Smooth muscle cell (in vitro differentiated cells): Measurements from ENCODE around the gene ZNF618. TPM values are rescaled to one million over a fixed set of nuclear protein-coding genes. Genes with fewer than 3 reads are reported as not detected.

Experiments
- DNase-seq: peaks from one replicate; lab custom pipeline; 2025; ENCODE audit not compliant: unreplicated experiment; lab: John Stamatoyannopoulos, UW
- H2AFZ ChIP-seq: fragments of 200-600 bp; sonication (generic); 2 replicates; pipeline ENCODE4 v1.6.0; 2016; ENCODE audit warnings: antibody characterized with exemption, low read depth, mild to moderate bottlenecking
- H3F3A ChIP-seq: fragments of 200-600 bp; sonication (generic); 2 replicates; pipeline ENCODE4 v1.6.0; 2017; ENCODE audit warnings: antibody characterized with exemption, low read depth
- H3K27ac ChIP-seq: fragments of 200-600 bp; sonication (generic); 2 replicates; pipeline ENCODE4 v1.5.1; 2016; ENCODE audit warnings: low read depth, mild to moderate bottlenecking
- H3K27me3 ChIP-seq: fragments of 200-600 bp; sonication (generic); 2 replicates; pipeline ENCODE4 v1.6.1; 2016; ENCODE audit warnings: low read depth, mild to moderate bottlenecking
- H3K36me3 ChIP-seq: fragments of 200-600 bp; sonication (generic); 2 replicates; pipeline ENCODE4 v1.5.1; 2016; ENCODE audit warnings: low read depth
- H3K4me1 ChIP-seq: fragments of 200-600 bp; sonication (generic); 2 replicates; pipeline ENCODE4 v1.5.1; 2016; ENCODE audit warnings: low read depth
- H3K4me2 ChIP-seq: fragments of 200-600 bp; sonication (generic); 2 replicates; pipeline ENCODE4 v1.6.0; 2016; ENCODE audit warnings: mild to moderate bottlenecking
- H3K4me3 ChIP-seq: fragments of 200-600 bp; sonication (generic); 2 replicates; pipeline ENCODE4 v1.5.1; 2016; ENCODE audit warnings: mild to moderate bottlenecking
- H3K79me2 ChIP-seq: fragments of 200-600 bp; sonication (generic); 2 replicates; pipeline ENCODE4 v1.6.0; 2016; ENCODE audit warnings: low read depth, mild to moderate bottlenecking
- H3K9ac ChIP-seq: fragments of 200-600 bp; sonication (generic); 2 replicates; pipeline ENCODE4 v1.6.0; 2016; ENCODE audit warnings: low read depth
- H3K9me3 ChIP-seq: fragments of 200-600 bp; sonication (generic); replicated peaks from 2 replicates; pipeline ENCODE4 v1.5.1; 2016; ENCODE audit warnings: low read depth
- H4K20me1 ChIP-seq: fragments of 200-600 bp; sonication (generic); 2 replicates; pipeline ENCODE4 v1.6.0; 2016; ENCODE audit warnings: low read depth
- WGBS: methylation state at CpG from one replicate; pipeline ENCODE4 v1.1.7; 2016; ENCODE audit warnings: low lambda C conversion rate; 5-methylcytosine and 5-hydroxymethylcytosine counted together
- polyA plus RNA-seq: library from polyadenylated mRNA; unstranded; fragments of >200 nt; fragmentation: Nextera tagmentation; extraction: Ambion mirVana; gene quantifications from 2 replicates; pipeline ENCODE4 v1.2.1, GENCODE V29; 2016
- total RNA-seq: library from RNA; depleted of rRNA; stranded (reverse); fragments of >200 nt; gene quantifications from 2 replicates; pipeline ENCODE4 v1.2.3, GENCODE V29; 2014
- TF ChIP-seq, protein P1 (sequence below): fragments of 200-600 bp; sonication (generic); IDR thresholded peaks from 2 replicates; pipeline ENCODE4 v1.5.1; 2017; ENCODE audit warnings: borderline replicate concordance, mild to moderate bottlenecking, antibody characterized with exemption; ENCODE audit not compliant: insufficient read depth, poor library complexity, severe bottlenecking

The ZNF618 gene
- total and polyA plus RNA-seq, 2 experiments from 2014 or later: 9.9 to 19.5 TPM

GRCh38 chr9:114071197-114071795 lies 195.2 kb downstream of the ZNF618 start:
- Histone ChIP-seq H3K79me2 (no peaks in the 10 kb centered on the region), H2AFZ (no peak overlapping the region), H3K36me3 (no peaks in the 10 kb centered on the region), H3F3A (no peaks in the 10 kb centered on the region), H3K9me3 (no peaks in the 10 kb centered on the region), H3K27me3 (peaks cover 22% of the 10 kb centered on the region), H3K4me3 (no peak overlapping the region), H3K4me1 (no peaks in the 10 kb centered on the region), H3K4me2 (no peak overlapping the region), H3K9ac (no peak overlapping the region), H4K20me1 (no peaks in the 10 kb centered on the region), H3K27ac (no peak overlapping the region)
- 90% methylated on average over 7 of the region's 7 CpGs for WGBS
- DNase-seq: no peak
- TF ChIP-seq, protein P1, sequence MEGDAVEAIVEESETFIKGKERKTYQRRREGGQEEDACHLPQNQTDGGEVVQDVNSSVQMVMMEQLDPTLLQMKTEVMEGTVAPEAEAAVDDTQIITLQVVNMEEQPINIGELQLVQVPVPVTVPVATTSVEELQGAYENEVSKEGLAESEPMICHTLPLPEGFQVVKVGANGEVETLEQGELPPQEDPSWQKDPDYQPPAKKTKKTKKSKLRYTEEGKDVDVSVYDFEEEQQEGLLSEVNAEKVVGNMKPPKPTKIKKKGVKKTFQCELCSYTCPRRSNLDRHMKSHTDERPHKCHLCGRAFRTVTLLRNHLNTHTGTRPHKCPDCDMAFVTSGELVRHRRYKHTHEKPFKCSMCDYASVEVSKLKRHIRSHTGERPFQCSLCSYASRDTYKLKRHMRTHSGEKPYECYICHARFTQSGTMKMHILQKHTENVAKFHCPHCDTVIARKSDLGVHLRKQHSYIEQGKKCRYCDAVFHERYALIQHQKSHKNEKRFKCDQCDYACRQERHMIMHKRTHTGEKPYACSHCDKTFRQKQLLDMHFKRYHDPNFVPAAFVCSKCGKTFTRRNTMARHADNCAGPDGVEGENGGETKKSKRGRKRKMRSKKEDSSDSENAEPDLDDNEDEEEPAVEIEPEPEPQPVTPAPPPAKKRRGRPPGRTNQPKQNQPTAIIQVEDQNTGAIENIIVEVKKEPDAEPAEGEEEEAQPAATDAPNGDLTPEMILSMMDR: no peak

- no peaks in the 10 kb centered on the region for H3K36me3 ChIP-seq
- H3K4me3 ChIP-seq: no peak overlapping the region
- no peak for DNase-seq
- WGBS: 80% methylated on average over 14 of the region's 14 CpGs
- no peak overlapping the region for H2AFZ ChIP-seq
- H4K20me1 ChIP-seq: no peaks in the 10 kb centered on the region
- no peak overlapping the region for H3K27ac ChIP-seq
- TF ChIP-seq, protein P1: no peak
- no peaks in the 10 kb centered on the region for H3K79me2 ChIP-seq
- no peaks in the 10 kb centered on the region for H3K9me3 ChIP-seq
- H3K9ac ChIP-seq: no peak overlapping the region
- no peak overlapping the region for H3K4me2 ChIP-seq
- H3F3A ChIP-seq: no peaks in the 10 kb centered on the region
- H3K4me1 ChIP-seq: no peaks in the 10 kb centered on the region
- H3K27me3 ChIP-seq: peaks cover 29% of the 10 kb centered on the region
These were observed 196.4 kb downstream of the ZNF618 start for GRCh38 chr9:114072184-114073140.

GRCh38 chr9:114075602-114076001 lies 199.5 kb downstream of the ZNF618 start:
- H3K27ac ChIP-seq: no peak overlapping the region
- H3K4me3 ChIP-seq: no peak overlapping the region
- H3K27me3 ChIP-seq: peaks cover 29% of the 10 kb centered on the region
- H4K20me1 ChIP-seq: no peaks in the 10 kb centered on the region
- no peak overlapping the region for H3K9ac ChIP-seq
- H3K79me2 ChIP-seq: no peaks in the 10 kb centered on the region
- TF ChIP-seq, protein P1: no peak
- WGBS: 71% methylated on average over 4 of the region's 4 CpGs
- H3K4me2 ChIP-seq: no peak overlapping the region
- H2AFZ ChIP-seq: no peak overlapping the region
- DNase-seq: no peak
- no peaks in the 10 kb centered on the region for H3K9me3 ChIP-seq
- no peaks in the 10 kb centered on the region for H3K4me1 ChIP-seq
- no peaks in the 10 kb centered on the region for H3K36me3 ChIP-seq
- H3F3A ChIP-seq: no peaks in the 10 kb centered on the region
